Osteocyte (in vitro differentiated cells): Measurements from ENCODE around the gene MYOCD. TPM values are rescaled to one million over a fixed set of nuclear protein-coding genes. Genes with fewer than 3 reads are reported as not detected.

Experiments
- DNase-seq: peaks from one replicate; pipeline ENCODE4 v3.0.0; 2021; ENCODE audit warnings: mixed read lengths; ENCODE audit not compliant: unreplicated experiment; ENCODE audit errors: extremely low spot score
- H3K27ac Mint-ChIP-seq: one replicate; pipeline ENCODE4 v1.8.0; 2021; ENCODE audit warnings: mild to moderate bottlenecking, mixed read lengths; ENCODE audit not compliant: unreplicated experiment
- H3K27me3 Mint-ChIP-seq: one replicate; pipeline ENCODE4 v1.8.0; 2021; ENCODE audit warnings: mixed read lengths; ENCODE audit not compliant: unreplicated experiment
- H3K36me3 Mint-ChIP-seq: one replicate; pipeline ENCODE4 v1.8.0; 2021; ENCODE audit warnings: mixed read lengths; ENCODE audit not compliant: unreplicated experiment
- H3K4me1 Mint-ChIP-seq: one replicate; pipeline ENCODE4 v1.8.0; 2021; ENCODE audit warnings: mixed read lengths; ENCODE audit not compliant: unreplicated experiment
- H3K4me3 Mint-ChIP-seq: one replicate; pipeline ENCODE4 v1.8.0; 2021; ENCODE audit warnings: mild to moderate bottlenecking, moderate library complexity, mixed read lengths; ENCODE audit not compliant: unreplicated experiment
- H3K9me3 Mint-ChIP-seq: one replicate; pipeline ENCODE4 v1.8.0; 2021; ENCODE audit warnings: mixed read lengths; ENCODE audit not compliant: unreplicated experiment
- CTCF ChIP-seq: fragments of 200-600 bp; sonication (generic); IDR thresholded peaks from 2 replicates; pipeline ENCODE4 v1.5.0; 2021; ENCODE audit warnings: antibody characterized with exemption, mild to moderate bottlenecking, moderate library complexity
- total RNA-seq: library from RNA; stranded (reverse); gene quantifications from 2 replicates; pipeline ENCODE4 v1.2.1, GENCODE V29; 2021

MYOCD gene
- total RNA-seq, 1 donor from 2014 or later, result 13.7 TPM

- no peak for TF ChIP-seq CTCF
- H3K4me3 Mint-ChIP-seq, result no peak overlapping the region
- no peaks in the 10 kb centered on the region for H3K4me1 Mint-ChIP-seq
- no peak overlapping the region for H3K27ac Mint-ChIP-seq
- H3K9me3 Mint-ChIP-seq, result no peaks in the 10 kb centered on the region
- peaks cover 3% of the 10 kb centered on the region for H3K36me3 Mint-ChIP-seq
- no peaks in the 10 kb centered on the region for H3K27me3 Mint-ChIP-seq
- no peak for DNase-seq
These were observed 104.3 kb downstream of the MYOCD start for GRCh38 chr17:12769981-12770380.

GRCh38 chr17:12773153-12773552 is 107.5 kb downstream of the MYOCD start:
- no peaks in the 10 kb centered on the region for H3K4me1 Mint-ChIP-seq
- TF ChIP-seq CTCF, result no peak

GRCh38 chr17:12789075-12789480 is 123.4 kb downstream of the MYOCD start:
- peak overlapping the region; percentile 69 for H3K4me3 Mint-ChIP-seq
- peaks cover 16% of the 10 kb centered on the region for H3K27me3 Mint-ChIP-seq
- TF ChIP-seq CTCF, result no peak
- H3K36me3 Mint-ChIP-seq, result no peaks in the 10 kb centered on the region
- H3K4me1 Mint-ChIP-seq, result peaks cover 10% of the 10 kb centered on the region
- no peaks in the 10 kb centered on the region for H3K9me3 Mint-ChIP-seq
- no peak overlapping the region for H3K27ac Mint-ChIP-seq
- no peak for DNase-seq

More at GRCh38 chr17:12773153-12773552, 107.5 kb downstream of the MYOCD start:
- H3K4me3 Mint-ChIP-seq, result no peak overlapping the region
- H3K9me3 Mint-ChIP-seq, result no peaks in the 10 kb centered on the region
- H3K27ac Mint-ChIP-seq, result no peak overlapping the region
- H3K36me3 Mint-ChIP-seq, result no peaks in the 10 kb centered on the region
- no peaks in the 10 kb centered on the region for H3K27me3 Mint-ChIP-seq
- no peak for DNase-seq

GRCh38 chr17:12789481-12790248 is 124.0 kb downstream of the MYOCD start, which contains the start of gene ARHGAP44:
Gene ARHGAP44, plus strand, starts transcription at chr17:12789498. Its CDS starts 341 bp downstream, at chr17:12789839.
- Mint-ChIP-seq H3K9me3 (no peaks in the 10 kb centered on the region), H3K27ac (no peak within 1 kb of the TSS), H3K4me1 (peaks cover 10% of the 10 kb centered on the region), H3K36me3 (no peaks in the 10 kb centered on the region), H3K27me3 (peaks cover 16% of the 10 kb centered on the region), H3K4me3 (peak within 1 kb of the TSS; percentile 87)
- peak; percentile 90 for DNase-seq
- TF ChIP-seq CTCF, result no peak

GRCh38 chr17:12790249-12791106 is 124.8 kb downstream of the MYOCD start:
- no peak for DNase-seq
- Mint-ChIP-seq H3K4me1 (peaks cover 16% of the 10 kb centered on the region), H3K27ac (no peak overlapping the region), H3K9me3 (no peaks in the 10 kb centered on the region), H3K4me3 (peak overlapping the region; percentile 87), H3K27me3 (peaks cover 15% of the 10 kb centered on the region), H3K36me3 (no peaks in the 10 kb centered on the region)
- no peak for TF ChIP-seq CTCF
